Heart left ventricle (tissue), 13 donors: ENCODE measurements around the gene SKOR1.

ENCODE experiments used
- POLR2A ChIP-seq, 2 donors: fragments of 450-650 bp; IDR thresholded peaks; one replicate each; pipeline ENCODE4 v1.6.1; 2017; ENCODE audit warnings: antibody characterized with exemption in 2 of 2, mild to moderate bottlenecking in 2 of 2, moderate library complexity in 2 of 2
- TF ChIP-seq, protein P1 (sequence below), 12 donors: fragments of 200-600 bp; sonication (generic) in 4 of 12; IDR thresholded peaks; one replicate each; pipeline versions ENCODE4 v1.5.0 to v1.8.0; 2018 to 2022; ENCODE audit warnings: antibody characterized with exemption in 12 of 12, mild to moderate bottlenecking in 5 of 12
- donor health status: ischemic (EF 13 %, LVEDD 7.1; RV severe dilation, severe dysfunction).
- donor health status: DM: no; HTN: yes; CAD: no.
- donor health status: DM: no; HTN: no; CAD: no.
- donor health status: ischemic (EF 25% LVEDD 6.9; RV normal size, moderate dysfunction).
- donor health status: ischemic (EF 25% LVEDD 5.7; RV mildly dilated, moderate dysfunction).
- donor health status: ischemic (EF 35%, LVEDD 5.7; RV mildly dilated, moderate dysfunction).
- donor health status: nonischemic (EF 11% LVEDD 7.7; RV severe dilation, severe dysfunction).
- donor health status: DM: yes; HTN: yes; CAD: no.
- donor health status: PGD.
- donor health status: ischemic (EF 29% LVEDD 5.4; RV normal size, mild dysfunction).
- donor health status: nonischemic (EF 23%, LVEDD 6.1; RV moderate dilation, normal function).

DNA sequence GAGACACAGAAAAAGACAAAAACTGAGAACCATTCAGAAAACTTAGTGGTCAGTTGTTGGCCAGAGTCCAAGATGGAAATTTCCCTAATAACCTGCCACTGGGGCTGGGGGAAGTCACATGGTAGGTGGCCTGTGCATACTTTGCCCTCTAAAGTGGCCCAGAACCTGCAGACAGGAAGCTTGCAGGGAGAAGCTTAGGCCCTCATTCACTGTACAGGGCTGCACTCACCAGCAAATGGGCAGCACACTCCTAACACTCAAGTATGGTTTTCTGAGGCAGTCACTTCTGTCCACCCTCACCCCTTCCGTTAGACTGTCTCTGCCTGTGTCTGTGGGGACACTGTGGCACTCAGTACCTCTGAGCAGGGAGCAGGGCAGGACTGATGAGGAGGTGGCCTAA lies 29.0 kb downstream of the SKOR1 start:
- TF ChIP-seq, protein P1, sequence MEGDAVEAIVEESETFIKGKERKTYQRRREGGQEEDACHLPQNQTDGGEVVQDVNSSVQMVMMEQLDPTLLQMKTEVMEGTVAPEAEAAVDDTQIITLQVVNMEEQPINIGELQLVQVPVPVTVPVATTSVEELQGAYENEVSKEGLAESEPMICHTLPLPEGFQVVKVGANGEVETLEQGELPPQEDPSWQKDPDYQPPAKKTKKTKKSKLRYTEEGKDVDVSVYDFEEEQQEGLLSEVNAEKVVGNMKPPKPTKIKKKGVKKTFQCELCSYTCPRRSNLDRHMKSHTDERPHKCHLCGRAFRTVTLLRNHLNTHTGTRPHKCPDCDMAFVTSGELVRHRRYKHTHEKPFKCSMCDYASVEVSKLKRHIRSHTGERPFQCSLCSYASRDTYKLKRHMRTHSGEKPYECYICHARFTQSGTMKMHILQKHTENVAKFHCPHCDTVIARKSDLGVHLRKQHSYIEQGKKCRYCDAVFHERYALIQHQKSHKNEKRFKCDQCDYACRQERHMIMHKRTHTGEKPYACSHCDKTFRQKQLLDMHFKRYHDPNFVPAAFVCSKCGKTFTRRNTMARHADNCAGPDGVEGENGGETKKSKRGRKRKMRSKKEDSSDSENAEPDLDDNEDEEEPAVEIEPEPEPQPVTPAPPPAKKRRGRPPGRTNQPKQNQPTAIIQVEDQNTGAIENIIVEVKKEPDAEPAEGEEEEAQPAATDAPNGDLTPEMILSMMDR (IDR thresholded peaks at IDR 0.05) = no peak
- no peak for TF ChIP-seq POLR2A (IDR thresholded peaks at IDR 0.05)
